ENCODE data around the gene ZNF654.
"Not testable (repeated sequence)": the region's sequence is repeated elsewhere in the genome, so short reads cannot be mapped to it uniquely, and the experiment has no call there.

ZNF654 gene

DNA sequence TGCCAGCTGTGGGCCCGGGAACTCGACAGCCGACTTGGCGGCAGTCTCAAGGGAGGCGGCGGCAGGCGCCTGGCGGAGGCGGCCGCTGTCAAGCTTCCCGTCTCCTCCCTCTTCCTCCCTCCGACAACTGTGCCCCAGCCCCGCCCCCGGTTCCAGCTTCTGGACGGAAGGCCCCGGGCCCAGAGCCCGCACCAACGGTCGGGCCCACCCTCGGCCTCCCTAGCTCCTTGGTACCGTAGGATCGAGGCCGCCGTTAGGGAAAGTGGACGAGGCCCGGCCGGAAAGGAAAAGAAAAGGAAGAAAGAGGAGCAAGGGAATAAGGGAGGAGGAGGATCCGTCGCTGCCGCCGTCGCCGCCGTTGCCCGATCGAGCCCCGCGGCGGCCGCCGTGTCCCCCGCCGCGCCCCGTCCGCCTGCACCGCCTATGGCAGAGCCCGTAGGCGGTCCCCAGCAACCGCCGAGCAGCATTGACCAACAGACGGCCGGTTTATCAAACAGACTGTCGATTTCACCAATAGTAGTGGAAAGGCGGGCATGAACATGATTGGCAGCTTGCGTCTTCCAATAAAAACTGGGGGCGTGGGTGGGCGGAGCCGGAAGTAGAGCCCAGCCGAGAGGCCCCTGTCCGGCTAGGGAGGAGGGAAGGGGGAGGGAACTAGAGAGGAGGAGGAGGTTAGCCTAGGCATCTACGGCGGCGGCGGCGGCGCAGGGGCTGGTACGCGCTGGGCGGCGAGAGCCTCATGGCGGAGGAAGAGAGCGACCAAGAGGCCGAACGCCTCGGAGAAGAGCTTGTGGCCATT, at the start of gene ZNF654, which contains the start of gene CGGBP1:
Gene ZNF654, plus strand, starts transcription at position 675 of the 799 bp plus-strand sequence. Its CDS starts 65 bp downstream, at position 740.
Gene CGGBP1, minus strand, starts transcription at position 425 of the 799 bp plus-strand sequence. CDS start 3,029 bp downstream, outside the sequence.
- peak; percentile 92 to 98 for DNase-seq (ENCODE audit: extremely low read depth in 1 of 2, low read depth in 1 of 2)

- DNase-seq (ENCODE audit: extremely low read depth in 1 of 2, low read depth in 1 of 2) = no peak
Measured at GRCh38 chr3:88010810-88011209, 48.2 kb upstream of the ZNF654 start.

DNA sequence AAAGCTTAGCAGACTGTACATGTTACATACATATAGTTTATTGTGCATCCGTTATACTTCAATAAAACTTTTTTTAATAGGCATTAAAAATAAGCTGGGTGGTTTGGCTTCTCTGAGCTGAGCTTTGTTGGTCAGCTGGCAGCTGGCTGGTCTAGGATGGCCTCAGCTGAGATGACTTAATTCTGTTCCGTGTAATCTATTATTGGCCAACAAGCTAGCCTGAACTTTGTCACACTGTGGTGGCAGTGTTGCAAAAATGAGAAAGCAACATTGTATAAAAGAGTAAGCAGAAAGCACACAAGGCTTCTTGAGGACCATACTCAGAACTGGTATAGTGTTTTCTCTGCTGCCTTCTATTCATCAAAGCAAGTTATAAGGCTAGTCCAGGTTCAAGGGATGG, 45.5 kb upstream of the ZNF654 start:
- no peak for DNase-seq (ENCODE audit: extremely low read depth in 1 of 2, low read depth in 1 of 2)

DNA sequence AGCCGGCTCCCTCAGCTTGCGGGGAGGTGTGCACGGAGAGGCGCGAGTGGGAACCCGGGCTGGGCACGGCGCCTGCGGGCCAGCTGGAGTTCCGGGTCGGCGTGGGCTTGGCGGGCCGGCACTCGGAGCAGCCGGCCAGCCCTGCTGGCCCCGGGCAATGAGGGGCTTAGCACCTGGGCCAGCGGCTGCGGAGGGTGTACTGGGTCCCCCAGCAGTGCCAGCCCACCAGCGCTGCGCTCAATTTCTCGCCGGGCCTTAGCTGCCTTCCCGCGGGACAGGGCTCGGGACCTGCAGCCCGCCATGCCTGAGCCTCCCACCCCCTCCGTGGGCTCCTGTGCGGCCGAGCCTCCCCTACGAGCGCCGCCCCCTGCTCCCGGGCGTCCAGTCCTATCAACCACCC, 43.4 kb upstream of the ZNF654 start:
- not testable (repeated sequence) for DNase-seq (ENCODE audit: extremely low read depth in 1 of 2, low read depth in 1 of 2)

DNA sequence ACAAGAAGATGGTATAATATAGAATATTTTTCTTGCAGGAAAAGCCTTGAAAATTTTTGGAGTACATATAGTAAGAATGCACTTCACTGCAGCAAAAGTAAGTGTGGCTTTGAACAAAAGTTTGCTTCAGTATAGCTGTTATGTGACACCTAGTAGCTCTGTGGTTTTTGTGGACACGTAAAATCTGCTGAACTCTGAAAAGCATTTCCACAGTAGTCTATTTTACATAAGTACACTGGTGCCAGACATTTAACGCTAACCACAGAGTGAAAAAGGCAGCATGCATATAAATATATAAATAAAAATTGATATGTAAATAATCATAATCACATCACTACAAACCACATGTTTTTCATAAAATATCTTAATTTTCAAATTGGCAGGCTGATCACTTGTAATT, 40.0 kb upstream of the ZNF654 start:
- no peak for DNase-seq (ENCODE audit: extremely low read depth in 1 of 2, low read depth in 1 of 2)

- DNase-seq (ENCODE audit: extremely low read depth in 1 of 2, low read depth in 1 of 2) = no peak
Measured at GRCh38 chr3:88025001-88025552, 34.0 kb upstream of the ZNF654 start.

DNA sequence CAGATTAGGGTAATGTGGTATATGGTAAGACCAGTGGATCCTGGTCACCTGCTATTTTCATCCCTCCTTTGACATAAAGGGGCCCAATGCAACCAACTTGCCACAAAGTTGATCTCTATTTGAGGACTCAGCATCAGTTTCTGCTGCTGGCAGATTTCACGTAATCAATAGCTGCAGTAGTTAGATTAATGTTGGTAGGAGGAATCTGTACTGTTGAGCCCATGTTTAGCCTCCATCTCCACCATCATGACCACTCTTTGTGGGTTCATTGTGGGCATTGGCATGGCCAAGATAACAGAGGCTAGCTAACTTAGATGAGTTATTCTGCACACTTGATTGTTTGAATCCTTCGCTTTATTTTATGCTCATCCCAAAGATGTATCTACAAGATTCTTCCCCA, 30.2 kb upstream of the ZNF654 start:
- DNase-seq (ENCODE audit: extremely low read depth in 1 of 2, low read depth in 1 of 2) = no peak

DNA sequence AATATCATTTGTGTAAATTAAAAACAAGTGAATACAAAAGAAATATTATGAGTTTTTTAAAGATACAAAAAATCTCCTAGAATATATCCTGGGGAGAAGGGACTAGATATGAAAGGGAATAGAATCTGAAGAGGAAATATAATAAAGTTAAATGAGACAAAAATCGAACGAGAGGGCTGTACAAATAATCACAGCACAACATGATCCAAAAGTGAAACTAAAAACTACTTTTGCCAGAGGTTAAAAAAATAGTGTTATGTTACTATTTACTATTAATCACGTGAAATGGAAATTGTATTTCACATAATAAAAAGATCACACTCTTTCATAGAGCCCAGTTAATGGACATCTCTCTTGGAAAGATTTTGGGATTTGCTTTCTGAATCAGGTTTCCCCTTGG, 28.8 kb upstream of the ZNF654 start:
- DNase-seq (ENCODE audit: extremely low read depth in 1 of 2, low read depth in 1 of 2) = no peak

- no peak for DNase-seq (ENCODE audit: extremely low read depth in 1 of 2, low read depth in 1 of 2)
Measured at GRCh38 chr3:88031642-88032077, 27.4 kb upstream of the ZNF654 start.

- DNase-seq (ENCODE audit: extremely low read depth in 1 of 2, low read depth in 1 of 2) = no peak
Measured at GRCh38 chr3:88032245-88032644, 26.8 kb upstream of the ZNF654 start.

DNA sequence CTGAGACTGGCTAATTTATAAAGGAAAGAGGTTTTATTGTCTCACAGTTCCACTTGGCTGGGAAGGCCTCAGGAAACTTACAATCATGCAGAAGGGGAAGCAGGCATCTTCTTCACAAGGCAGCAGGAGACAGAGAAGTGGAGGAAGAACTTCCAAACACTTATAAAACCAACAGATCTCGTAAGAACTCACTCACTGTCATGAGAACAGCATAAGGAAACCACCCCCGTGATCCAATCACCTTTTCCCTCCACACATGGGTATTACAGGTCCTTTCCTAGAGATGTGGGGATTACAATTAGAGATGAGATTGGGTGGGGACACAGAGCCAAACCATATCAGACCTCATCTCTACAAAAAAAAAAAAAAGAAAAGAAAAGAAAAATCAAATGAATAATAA, 26.0 kb upstream of the ZNF654 start:
- DNase-seq (ENCODE audit: extremely low read depth in 1 of 2, low read depth in 1 of 2) = no peak

- no peak for DNase-seq (ENCODE audit: extremely low read depth in 1 of 2, low read depth in 1 of 2)
Measured at GRCh38 chr3:88033808-88034207, 25.2 kb upstream of the ZNF654 start.

- no peak for DNase-seq (ENCODE audit: extremely low read depth in 1 of 2, low read depth in 1 of 2)
Measured at GRCh38 chr3:88034491-88035275, 24.4 kb upstream of the ZNF654 start.

- DNase-seq (ENCODE audit: extremely low read depth in 1 of 2, low read depth in 1 of 2) = no peak
Measured at GRCh38 chr3:88036221-88036620, 22.8 kb upstream of the ZNF654 start.

DNA sequence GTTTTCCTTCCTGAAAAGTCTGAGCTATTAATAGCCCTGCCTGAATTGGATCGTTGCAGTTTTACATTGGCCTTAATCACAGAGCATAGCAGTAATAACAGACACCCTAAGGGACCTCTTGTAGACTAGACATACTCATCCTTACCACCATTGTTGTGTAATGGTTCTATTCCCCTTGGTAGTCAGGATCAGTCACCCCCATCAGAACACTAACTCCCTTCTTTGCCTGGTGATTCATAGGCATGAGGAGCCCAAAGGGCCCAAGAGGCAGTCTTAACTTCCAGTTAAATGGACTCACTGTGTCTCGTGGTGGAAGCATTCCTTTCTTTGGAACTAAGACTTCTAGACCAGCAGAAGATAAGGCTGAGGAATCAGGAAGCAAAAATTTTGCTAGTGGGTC, 20.5 kb upstream of the ZNF654 start:
- DNase-seq (ENCODE audit: extremely low read depth in 1 of 2, low read depth in 1 of 2) = no peak

DNA sequence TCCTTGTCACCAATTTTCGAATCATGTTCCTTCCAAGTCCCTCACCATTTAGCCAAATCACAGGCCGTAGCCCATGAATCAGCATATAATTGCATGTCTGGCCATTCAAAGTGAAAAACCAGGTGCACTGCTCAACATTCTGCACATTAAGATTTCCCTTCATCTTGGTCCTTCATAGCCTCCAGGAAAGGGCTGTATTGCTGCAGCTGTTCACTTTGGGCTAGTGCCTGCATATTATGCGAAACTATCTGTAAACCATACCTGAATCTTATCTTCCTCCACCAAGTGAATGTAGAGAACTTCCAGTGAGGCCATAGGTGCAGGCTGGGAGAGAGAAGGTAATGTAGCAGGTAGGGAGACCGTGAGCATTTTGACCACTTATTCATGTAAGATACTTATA, 18.5 kb upstream of the ZNF654 start:
- DNase-seq (ENCODE audit: extremely low read depth in 1 of 2, low read depth in 1 of 2) = no peak

GRCh38 chr3:88041005-88041404, 18.1 kb upstream of the ZNF654 start:
- no peak for DNase-seq (ENCODE audit: extremely low read depth in 1 of 2, low read depth in 1 of 2)

DNA sequence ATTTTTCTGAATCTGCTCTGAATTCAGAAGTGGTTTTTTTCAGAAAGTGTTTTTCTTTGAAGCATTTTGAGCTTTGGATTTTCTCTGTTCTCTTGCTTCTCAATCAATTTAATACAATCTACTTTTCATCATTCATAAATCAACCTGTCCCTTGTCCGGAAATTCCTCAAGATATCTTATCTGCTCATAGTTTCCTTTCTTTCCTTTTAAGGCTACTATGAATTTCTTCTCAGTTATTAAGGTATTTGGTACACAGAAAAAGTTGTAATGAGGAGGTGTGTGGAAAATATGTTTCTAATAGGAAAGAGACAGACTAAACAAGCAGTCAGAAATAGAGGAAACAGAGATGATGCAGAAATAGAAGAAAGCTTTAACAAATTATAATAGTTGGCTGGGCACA, 14.6 kb upstream of the ZNF654 start:
- DNase-seq (ENCODE audit: extremely low read depth in 1 of 2, low read depth in 1 of 2) = no peak

- no peak for DNase-seq (ENCODE audit: extremely low read depth in 1 of 2, low read depth in 1 of 2)
Measured at GRCh38 chr3:88046766-88047165, 12.3 kb upstream of the ZNF654 start.

DNA sequence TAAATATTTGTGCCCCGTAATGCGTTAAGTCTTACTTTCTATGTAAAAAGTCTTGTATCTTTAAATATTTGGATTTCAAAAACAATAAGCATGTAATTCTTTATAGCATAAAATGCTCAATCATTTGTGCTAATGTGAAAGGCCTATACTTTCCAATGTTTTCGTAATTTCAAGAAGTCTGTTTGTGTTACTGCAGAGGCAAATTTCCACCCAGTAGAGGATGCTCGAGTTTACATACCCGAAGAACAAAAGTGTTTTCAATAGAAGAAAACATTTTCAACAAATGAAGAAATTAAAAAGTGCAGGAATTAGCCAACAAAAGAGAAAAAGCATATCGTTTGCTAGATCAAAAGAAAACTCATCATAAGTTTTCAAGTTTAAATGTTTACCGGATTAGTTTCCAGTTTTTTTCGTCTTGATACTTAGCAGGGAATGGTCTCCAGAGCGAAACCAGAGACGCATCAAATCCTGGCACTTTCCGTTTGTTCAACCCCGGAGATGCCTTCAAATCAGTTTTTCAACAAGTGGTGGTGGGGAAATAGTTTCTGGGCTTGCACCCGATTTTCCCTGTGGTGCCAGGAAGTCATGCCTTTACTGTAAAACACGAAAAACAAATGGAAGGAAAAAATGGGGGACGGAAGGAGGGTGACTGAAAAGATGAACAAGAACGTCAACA, 1.3 kb upstream of the ZNF654 start:
- no peak for DNase-seq (ENCODE audit: extremely low read depth in 1 of 2, low read depth in 1 of 2)

DNA sequence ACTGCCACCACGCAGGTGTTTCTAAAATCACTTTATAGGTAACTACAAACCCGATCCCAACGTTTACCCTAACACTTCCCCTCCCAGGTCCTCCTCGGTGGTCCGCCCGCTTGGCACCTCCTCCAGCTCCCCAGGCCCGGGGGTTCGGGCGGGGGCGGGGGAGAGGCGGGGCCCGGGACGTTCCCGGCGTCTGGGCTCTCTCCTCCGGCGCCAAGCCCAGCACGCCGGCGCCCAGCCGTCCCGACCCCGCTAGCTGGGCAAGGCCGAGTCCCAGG, 812 bp upstream of the ZNF654 start:
- DNase-seq (ENCODE audit: extremely low read depth in 1 of 2, low read depth in 1 of 2) = no peak

All from stimulated activated CD8-positive, alpha-beta memory T cell treated with anti-CD3 and anti-CD28 coated beads, Interleukin-7, amount 100 ng/mL, for 48 hours (primary cell).